ENCODE measurements around the gene BICRA.

BICRA gene

DNA sequence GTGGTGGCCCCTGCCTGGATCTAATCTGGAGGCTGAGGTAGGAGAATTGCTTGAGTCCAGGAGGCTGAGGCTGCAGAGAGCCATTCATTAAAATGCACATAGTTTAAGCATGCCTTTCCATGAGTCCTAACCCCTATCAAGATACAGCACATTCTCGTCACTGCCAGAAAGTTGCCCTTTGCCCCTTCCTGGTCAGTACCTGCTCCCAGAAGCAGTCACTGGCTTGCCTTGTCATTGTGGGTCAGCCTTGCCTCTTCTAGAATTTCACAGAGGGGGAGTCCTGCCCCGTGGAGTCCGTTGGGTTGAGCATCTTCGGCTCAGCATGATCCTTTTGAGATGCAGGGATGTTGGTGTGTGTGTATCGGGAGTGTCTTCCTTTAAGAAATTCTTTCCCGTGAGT is 10.8 kb downstream of the BICRA start:
- H3K27me3 ChIP-seq (ENCODE audit: insufficient read depth, low read length, poor library complexity): no peaks in the 10 kb centered on the region
- no peaks in the 10 kb centered on the region for H3K36me3 ChIP-seq (ENCODE audit: insufficient read depth, low read length)
- H3K9me3 ChIP-seq (ENCODE audit: insufficient read depth, low read length, severe bottlenecking): no peaks in the 10 kb centered on the region
- ATAC-seq (ENCODE audit: insufficient read depth, low read depth) (no peak), DNase-seq (no peak)
- TF ChIP-seq, protein P1, sequence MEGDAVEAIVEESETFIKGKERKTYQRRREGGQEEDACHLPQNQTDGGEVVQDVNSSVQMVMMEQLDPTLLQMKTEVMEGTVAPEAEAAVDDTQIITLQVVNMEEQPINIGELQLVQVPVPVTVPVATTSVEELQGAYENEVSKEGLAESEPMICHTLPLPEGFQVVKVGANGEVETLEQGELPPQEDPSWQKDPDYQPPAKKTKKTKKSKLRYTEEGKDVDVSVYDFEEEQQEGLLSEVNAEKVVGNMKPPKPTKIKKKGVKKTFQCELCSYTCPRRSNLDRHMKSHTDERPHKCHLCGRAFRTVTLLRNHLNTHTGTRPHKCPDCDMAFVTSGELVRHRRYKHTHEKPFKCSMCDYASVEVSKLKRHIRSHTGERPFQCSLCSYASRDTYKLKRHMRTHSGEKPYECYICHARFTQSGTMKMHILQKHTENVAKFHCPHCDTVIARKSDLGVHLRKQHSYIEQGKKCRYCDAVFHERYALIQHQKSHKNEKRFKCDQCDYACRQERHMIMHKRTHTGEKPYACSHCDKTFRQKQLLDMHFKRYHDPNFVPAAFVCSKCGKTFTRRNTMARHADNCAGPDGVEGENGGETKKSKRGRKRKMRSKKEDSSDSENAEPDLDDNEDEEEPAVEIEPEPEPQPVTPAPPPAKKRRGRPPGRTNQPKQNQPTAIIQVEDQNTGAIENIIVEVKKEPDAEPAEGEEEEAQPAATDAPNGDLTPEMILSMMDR (IDR thresholded peaks at IDR 0.05; ENCODE audit: borderline replicate concordance, extremely low read depth, low read length, poor library complexity, severe bottlenecking): no peak
- no peak for TF ChIP-seq EZH2 (IDR thresholded peaks at IDR 0.05; ENCODE audit: borderline replicate concordance, low read depth, low read length, severe bottlenecking)
- no peak overlapping the region for H3K4me2 ChIP-seq (ENCODE audit: insufficient read depth, low read length)
- H3K4me3 ChIP-seq (ENCODE audit: low read depth in 1 of 2, low read length in 2 of 2): no peak overlapping the region
- peaks cover 59% of the 10 kb centered on the region for H4K20me1 ChIP-seq (ENCODE audit: insufficient read depth, low read length)
- H3K9ac ChIP-seq (ENCODE audit: low read depth, low read length): no peak overlapping the region
- H2AFZ ChIP-seq (ENCODE audit: low read depth, low read length): no peak overlapping the region
- peaks cover 86% of the 10 kb centered on the region for H3K79me2 ChIP-seq (ENCODE audit: insufficient read depth, low read length)
- H3K4me1 ChIP-seq (ENCODE audit: insufficient read depth, low read length): no peaks in the 10 kb centered on the region
- H3K27ac ChIP-seq (ENCODE audit: low read length): no peak overlapping the region

DNA sequence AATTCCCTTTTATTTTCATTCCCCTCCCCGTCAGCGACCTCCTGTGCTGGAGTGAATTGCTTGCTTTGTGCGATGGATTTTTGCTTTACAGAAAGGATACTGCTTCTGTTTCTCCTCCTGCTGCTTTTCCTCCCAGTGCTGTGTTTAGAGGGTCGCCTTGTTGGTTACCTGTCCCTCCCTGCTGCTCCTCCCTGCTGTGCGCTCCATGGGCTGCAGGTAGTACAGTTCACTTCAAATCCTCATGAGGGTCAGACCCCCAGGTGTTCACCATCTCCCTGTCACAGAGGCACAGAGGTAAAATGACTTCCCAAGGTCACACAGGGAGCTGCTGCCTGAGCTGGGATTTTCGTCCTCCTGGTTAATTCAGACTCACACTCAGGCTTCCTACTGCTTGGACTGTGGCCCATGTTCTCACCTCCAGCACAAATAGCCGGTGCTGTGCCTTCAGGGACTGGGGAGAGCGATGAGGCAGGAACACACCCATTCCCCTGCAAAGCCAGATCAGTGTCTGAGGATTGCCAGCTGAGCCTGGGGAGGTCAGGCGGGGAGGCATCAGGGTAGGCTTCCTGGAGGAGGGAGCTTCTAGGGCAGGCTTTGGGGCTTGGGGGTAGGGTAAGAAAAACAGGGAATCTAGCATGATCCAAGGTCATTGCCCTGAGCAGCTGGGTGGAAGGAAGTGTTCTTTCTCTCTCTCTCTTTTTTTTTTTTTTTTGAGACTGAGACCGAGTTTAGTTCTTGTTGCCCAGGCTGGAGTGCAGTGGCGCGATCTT is 14.4 kb downstream of the BICRA start:
- ATAC-seq (ENCODE audit: insufficient read depth, low read depth) (no peak), DNase-seq (no peak)
- no peaks in the 10 kb centered on the region for H3K36me3 ChIP-seq (ENCODE audit: insufficient read depth, low read length)
- no peaks in the 10 kb centered on the region for H3K4me1 ChIP-seq (ENCODE audit: insufficient read depth, low read length)
- H3K9me3 ChIP-seq (ENCODE audit: insufficient read depth, low read length, severe bottlenecking): no peaks in the 10 kb centered on the region
- H3K27me3 ChIP-seq (ENCODE audit: insufficient read depth, low read length, poor library complexity): no peaks in the 10 kb centered on the region
- H3K79me2 ChIP-seq (ENCODE audit: insufficient read depth, low read length): peaks cover 81% of the 10 kb centered on the region
- TF ChIP-seq, protein P1 (IDR thresholded peaks at IDR 0.05; ENCODE audit: borderline replicate concordance, extremely low read depth, low read length, poor library complexity, severe bottlenecking): no peak
- TF ChIP-seq EZH2 (IDR thresholded peaks at IDR 0.05; ENCODE audit: borderline replicate concordance, low read depth, low read length, severe bottlenecking): no peak
- H2AFZ ChIP-seq (ENCODE audit: low read depth, low read length): no peak overlapping the region
- no peak overlapping the region for H3K27ac ChIP-seq (ENCODE audit: low read length)
- H3K9ac ChIP-seq (ENCODE audit: low read depth, low read length): no peak overlapping the region
- peaks cover 63% of the 10 kb centered on the region for H4K20me1 ChIP-seq (ENCODE audit: insufficient read depth, low read length)
- no peak overlapping the region for H3K4me3 ChIP-seq (ENCODE audit: low read depth in 1 of 2, low read length in 2 of 2)
- no peak overlapping the region for H3K4me2 ChIP-seq (ENCODE audit: insufficient read depth, low read length)

DNA sequence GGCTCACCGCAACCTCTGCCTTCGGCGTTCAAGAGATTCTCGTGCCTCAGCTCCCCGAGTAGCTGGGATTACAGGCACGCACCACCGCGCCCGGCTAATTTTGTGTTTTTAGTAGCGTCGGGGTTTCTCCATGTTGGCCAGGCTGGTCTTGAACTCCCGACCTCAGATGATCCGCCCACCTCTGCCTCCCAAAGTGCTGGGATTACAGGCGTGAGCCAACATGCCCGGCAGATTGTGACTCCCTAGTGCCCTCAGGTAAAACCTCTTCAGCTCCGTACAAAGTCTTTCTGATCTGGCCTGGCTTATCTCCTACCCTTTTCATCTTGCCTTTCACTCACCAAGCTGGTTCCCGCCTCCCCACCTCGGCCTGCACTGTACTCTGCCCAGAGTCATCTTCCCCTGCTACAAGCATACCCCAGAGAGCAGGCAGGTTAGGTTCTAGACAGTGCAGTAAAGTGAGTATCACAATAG is 15.0 kb downstream of the BICRA start:
- Histone ChIP-seq H3K9ac (ENCODE audit: low read depth, low read length) (no peak overlapping the region), H2AFZ (ENCODE audit: low read depth, low read length) (no peak overlapping the region), H3K4me1 (ENCODE audit: insufficient read depth, low read length) (no peaks in the 10 kb centered on the region), H3K9me3 (ENCODE audit: insufficient read depth, low read length, severe bottlenecking) (no peaks in the 10 kb centered on the region), H3K79me2 (ENCODE audit: insufficient read depth, low read length) (peaks cover 79% of the 10 kb centered on the region), H3K27ac (ENCODE audit: low read length) (no peak overlapping the region), H3K4me2 (ENCODE audit: insufficient read depth, low read length) (no peak overlapping the region), H3K27me3 (ENCODE audit: insufficient read depth, low read length, poor library complexity) (no peaks in the 10 kb centered on the region), H3K36me3 (ENCODE audit: insufficient read depth, low read length) (no peaks in the 10 kb centered on the region), H4K20me1 (ENCODE audit: insufficient read depth, low read length) (peaks cover 59% of the 10 kb centered on the region), H3K4me3 (ENCODE audit: low read depth in 1 of 2, low read length in 2 of 2) (no peak overlapping the region)
- TF ChIP-seq, protein P1 (IDR thresholded peaks at IDR 0.05; ENCODE audit: borderline replicate concordance, extremely low read depth, low read length, poor library complexity, severe bottlenecking): no peak
- TF ChIP-seq EZH2 (IDR thresholded peaks at IDR 0.05; ENCODE audit: borderline replicate concordance, low read depth, low read length, severe bottlenecking): no peak
- no peak for ATAC-seq (ENCODE audit: insufficient read depth, low read depth)
- DNase-seq: no peak

Measured in DND-41 (cell line).